ENCODE data around the gene WRNIP1.
"Not testable (repeated sequence)": the region's sequence is repeated elsewhere in the genome, so short reads cannot be mapped to it uniquely, and the experiment has no call there.

WRNIP1 gene

GRCh38 chr6:2743280-2744208 is 21.6 kb upstream of the WRNIP1 start:
- DNase-seq, result no peak

- no peak for DNase-seq
Measured at GRCh38 chr6:2744209-2744771, 20.9 kb upstream of the WRNIP1 start.

GRCh38 chr6:2744778-2745177 is 20.4 kb upstream of the WRNIP1 start:
- no peak for DNase-seq

- DNase-seq, result no peak
Measured at GRCh38 chr6:2745246-2745645, 19.9 kb upstream of the WRNIP1 start.

- DNase-seq, result no peak
Measured at GRCh38 chr6:2746557-2747061, 18.6 kb upstream of the WRNIP1 start.

- DNase-seq, result no peak
Measured at GRCh38 chr6:2748183-2748582, 17.0 kb upstream of the WRNIP1 start.

GRCh38 chr6:2749969-2750600 is 15.1 kb upstream of the WRNIP1 start:
- no peak for DNase-seq

GRCh38 chr6:2750832-2751231 is 14.4 kb upstream of the WRNIP1 start, which contains the start of gene MYLK4:
Gene MYLK4 (minus strand): TSS chr6:2750922. CDS start chr6:2749294, 1,628 bp downstream.
- DNase-seq, result no peak

- DNase-seq, result no peak
Measured at GRCh38 chr6:2751871-2752270, 13.3 kb upstream of the WRNIP1 start.

GRCh38 chr6:2752477-2753109 is 12.6 kb upstream of the WRNIP1 start:
- no peak for DNase-seq

- no peak for DNase-seq
Measured at GRCh38 chr6:2753110-2753489, 12.1 kb upstream of the WRNIP1 start.

- DNase-seq, result no peak
Measured at GRCh38 chr6:2753743-2754142, 11.4 kb upstream of the WRNIP1 start.

- DNase-seq, result no peak
Measured at GRCh38 chr6:2754393-2754792, 10.8 kb upstream of the WRNIP1 start.

GRCh38 chr6:2754911-2755310 is 10.3 kb upstream of the WRNIP1 start:
- no peak for DNase-seq

- DNase-seq, result no peak
Measured at GRCh38 chr6:2755456-2755855, 9.7 kb upstream of the WRNIP1 start.

GRCh38 chr6:2756241-2756640 is 9.0 kb upstream of the WRNIP1 start:
- DNase-seq, result no peak

- no peak for DNase-seq
Measured at GRCh38 chr6:2756687-2757224, 8.4 kb upstream of the WRNIP1 start.

GRCh38 chr6:2758980-2759379 is 6.2 kb upstream of the WRNIP1 start:
- no peak for DNase-seq

GRCh38 chr6:2760882-2761842 is 4.0 kb upstream of the WRNIP1 start:
- no peak for DNase-seq

GRCh38 chr6:2762868-2763267 is 2.3 kb upstream of the WRNIP1 start:
- DNase-seq, result not testable (repeated sequence)

GRCh38 chr6:2763345-2763841 is 1.8 kb upstream of the WRNIP1 start:
- no peak for DNase-seq
